Stimulated activated CD4-positive, alpha-beta T cell treated with anti-CD3 and anti-CD28 coated beads, Interleukin-12 subunit alpha, Interleukin-12 subunit beta, amount 100 ng/mL, for 4 hours (primary cell): ENCODE data around the gene GPR158.

Experiments used
- DNase-seq: peaks from one replicate; pipeline ENCODE4 v3.0.0-alpha.2; 2020

GPR158 gene

DNA sequence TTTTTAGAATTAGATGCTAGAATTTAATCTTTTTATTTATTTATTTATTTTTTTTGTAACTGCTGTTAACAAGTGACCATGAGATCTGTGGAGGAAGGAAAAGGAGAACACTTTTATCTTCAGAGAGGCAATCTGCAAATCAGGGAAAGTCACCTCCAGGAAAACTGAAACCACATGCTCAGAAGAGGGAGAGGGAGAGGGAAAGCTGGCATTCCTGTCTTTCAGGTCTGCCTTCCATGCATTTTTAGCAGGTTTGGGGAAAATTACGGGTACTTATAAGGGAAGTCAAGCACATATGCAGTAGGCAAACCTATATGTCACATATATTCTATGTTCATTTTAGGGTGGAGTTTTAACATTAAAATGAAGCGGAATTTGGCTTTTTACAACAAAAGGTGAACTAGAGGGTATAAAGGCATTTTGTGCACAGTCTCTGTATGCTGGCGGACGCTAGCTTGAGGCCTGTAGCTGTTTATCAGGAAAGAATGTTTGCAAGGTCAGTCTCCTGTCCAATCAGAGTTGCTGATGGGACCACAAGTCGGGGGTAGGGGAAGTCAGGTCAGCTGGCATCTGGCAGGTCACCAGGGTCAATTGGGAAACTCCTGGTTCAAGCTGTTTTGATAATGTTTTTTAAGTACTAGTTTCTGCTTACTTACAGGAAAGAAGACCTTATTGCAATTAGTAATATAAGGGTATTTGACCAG is 333.5 kb downstream of the GPR158 start:
- DNase-seq = no peak

- no peak for DNase-seq
These were observed 334.4 kb downstream of the GPR158 start for GRCh38 chr10:25509151-25509550.

DNA sequence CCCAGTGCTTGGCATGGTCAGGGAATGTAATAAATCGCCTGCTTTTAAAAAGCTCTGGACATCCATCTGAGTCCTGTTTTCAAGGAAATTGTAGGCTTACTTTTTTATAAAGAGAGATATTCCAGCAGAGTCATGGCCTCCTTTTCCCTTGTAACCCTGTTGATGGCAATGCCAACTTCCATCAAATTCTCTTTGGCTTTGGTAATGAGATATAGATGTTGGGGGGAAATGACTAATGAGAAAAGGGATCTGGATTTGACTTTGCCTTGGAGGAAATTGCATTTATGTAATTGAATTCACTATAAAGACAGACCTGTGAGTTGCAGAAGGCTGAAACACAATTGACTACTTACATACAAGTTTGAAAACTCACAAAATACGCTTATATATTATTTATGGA is 347.5 kb downstream of the GPR158 start:
- DNase-seq = no peak

- no peak for DNase-seq
These were observed 348.3 kb downstream of the GPR158 start for GRCh38 chr10:25522946-25523608.

DNA sequence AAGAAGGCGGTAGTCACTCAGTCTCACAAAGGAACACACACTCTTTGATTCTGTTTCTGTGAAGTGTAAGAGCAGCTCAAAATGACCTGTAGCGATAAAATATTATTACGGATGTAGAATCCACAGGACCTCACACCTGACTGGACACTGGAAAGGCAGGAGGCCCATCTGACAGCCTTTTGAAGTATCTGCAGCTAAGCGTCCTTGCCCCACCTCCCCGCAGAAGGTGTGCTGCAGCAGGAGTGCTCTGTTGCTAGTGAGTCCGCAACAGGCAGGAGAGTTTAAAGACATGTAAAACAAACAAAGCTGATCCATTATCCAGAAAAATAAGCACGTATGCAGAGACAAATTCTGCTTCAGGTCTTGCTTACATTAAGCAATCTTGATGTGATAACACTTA is 355.5 kb downstream of the GPR158 start:
- no peak for DNase-seq

GRCh38 chr10:25531457-25532061 is 356.8 kb downstream of the GPR158 start:
- DNase-seq = no peak

DNA sequence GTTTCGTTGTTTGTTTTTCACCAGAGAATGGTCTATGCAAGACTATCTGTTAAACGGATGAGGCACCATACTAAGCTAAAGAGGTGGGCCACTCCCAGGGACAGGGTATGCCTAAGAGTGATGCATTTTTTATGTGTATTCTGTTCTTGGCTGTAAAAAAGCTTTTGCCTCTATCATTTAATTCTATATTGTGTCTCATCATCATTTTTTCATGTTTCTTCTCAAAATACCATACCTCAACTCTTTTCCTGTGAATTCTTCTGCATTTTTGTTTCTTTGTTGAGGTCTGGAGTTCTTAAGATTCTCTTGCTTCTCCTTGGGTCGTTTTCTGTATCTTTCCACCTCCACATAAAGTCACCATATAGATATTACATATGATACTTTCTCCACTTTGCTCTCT is 357.4 kb downstream of the GPR158 start:
- DNase-seq = no peak

DNA sequence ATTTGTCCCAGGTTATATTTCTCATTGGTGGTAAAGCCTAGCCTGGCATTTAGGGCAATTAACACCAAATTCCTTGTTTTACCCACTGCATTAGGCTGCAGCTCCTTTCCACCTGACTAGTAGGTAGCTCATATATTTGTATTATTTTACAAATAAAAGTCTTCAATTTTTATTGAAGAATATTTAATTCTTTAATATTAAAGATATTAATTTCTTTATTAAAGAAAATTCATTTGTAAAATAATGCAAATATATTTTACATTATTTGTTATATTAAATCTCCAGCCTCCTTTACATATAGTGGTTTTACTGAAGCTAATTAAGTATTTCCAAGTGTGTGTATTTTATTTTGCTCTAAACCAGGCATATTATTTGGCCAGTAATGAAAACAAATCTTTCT is 361.2 kb downstream of the GPR158 start:
- no peak for DNase-seq

DNA sequence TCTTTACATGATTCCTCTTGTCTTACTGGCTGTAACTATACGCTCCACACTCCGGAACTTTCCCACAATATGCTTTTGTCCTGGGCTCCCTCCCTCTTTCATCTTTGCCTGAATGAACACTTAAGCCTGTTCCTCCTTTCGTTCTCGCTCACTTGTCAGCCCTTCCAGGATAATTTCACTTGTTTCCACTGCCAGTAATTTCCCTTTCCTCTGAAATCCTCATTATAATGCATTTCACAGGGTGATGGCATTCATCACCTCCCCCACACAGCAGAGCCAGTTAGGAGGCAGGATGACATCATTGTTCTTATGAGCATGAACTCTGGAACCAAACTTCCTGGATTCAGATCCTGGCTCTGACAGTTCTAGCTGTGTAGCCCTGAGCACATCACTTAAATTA is 372.6 kb downstream of the GPR158 start:
- DNase-seq = no peak

- DNase-seq = no peak
These were observed 377.6 kb downstream of the GPR158 start for GRCh38 chr10:25552283-25552919.

DNA sequence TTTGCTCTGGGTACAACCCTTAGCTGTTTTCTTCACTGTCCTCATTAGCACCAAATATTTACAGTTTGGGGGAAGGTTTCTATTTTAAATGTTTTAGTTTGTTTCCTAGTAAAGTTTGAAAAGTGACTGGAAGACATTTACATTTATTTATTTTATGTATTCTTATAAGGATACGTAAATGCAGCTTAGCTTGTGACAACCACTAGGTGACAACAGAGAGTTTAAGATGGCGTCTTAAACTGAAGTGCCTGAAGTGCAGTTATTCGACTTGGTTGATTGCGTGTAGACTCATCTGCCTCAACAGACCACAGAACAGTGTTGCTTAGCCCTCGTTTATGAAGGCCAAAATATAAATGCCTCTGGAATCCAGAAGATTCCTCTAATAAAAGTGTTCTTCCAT is 381.1 kb downstream of the GPR158 start:
- no peak for DNase-seq

DNA sequence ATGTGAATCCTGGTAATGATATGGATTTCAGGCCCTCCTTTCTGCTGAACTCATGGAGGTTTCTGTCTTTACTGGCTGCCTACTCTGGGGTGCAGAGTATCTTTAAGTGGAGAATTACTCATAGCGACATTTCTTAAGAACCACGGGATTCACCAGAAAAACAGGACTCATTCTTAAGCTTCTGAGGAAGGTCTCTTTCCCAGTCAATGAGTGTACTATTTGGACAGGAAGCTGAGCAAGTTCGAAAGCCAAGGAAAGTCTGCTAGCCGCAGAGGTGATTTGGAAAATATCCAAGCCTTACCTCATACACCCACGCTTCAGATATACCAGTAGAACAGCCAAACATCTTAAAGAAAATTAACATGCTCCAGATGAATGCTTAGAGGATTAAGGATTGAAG is 381.7 kb downstream of the GPR158 start:
- DNase-seq = no peak

GRCh38 chr10:25557136-25557535 is 382.3 kb downstream of the GPR158 start:
- DNase-seq = no peak

DNA sequence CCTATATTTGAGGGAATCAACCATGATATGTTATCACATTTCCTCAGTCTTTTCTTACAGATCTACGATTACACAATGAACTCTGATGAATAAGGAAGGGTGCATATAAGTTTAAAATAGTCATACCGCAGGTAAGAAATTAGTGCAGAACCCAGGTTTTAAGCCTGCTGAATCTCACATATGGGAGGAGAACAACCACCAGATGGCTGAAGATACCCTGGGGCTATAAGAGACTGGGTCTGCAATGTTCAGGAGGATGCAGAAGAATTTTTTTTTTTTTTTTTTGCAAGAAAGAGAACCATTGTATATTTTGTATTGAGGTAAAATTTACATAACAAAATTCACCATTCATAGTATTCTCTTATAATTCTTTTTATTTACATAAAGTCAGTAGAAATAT is 387.0 kb downstream of the GPR158 start:
- no peak for DNase-seq

GRCh38 chr10:25562547-25562946 is 387.7 kb downstream of the GPR158 start:
- DNase-seq = no peak

- DNase-seq = no peak
These were observed 389.6 kb downstream of the GPR158 start for GRCh38 chr10:25564351-25564750.

- DNase-seq = no peak
These were observed 390.8 kb downstream of the GPR158 start for GRCh38 chr10:25565570-25565969.

- DNase-seq = no peak
These were observed 398.5 kb downstream of the GPR158 start for GRCh38 chr10:25573316-25573715.

- no peak for DNase-seq
These were observed 400.5 kb downstream of the GPR158 start for GRCh38 chr10:25575343-25575742.

DNA sequence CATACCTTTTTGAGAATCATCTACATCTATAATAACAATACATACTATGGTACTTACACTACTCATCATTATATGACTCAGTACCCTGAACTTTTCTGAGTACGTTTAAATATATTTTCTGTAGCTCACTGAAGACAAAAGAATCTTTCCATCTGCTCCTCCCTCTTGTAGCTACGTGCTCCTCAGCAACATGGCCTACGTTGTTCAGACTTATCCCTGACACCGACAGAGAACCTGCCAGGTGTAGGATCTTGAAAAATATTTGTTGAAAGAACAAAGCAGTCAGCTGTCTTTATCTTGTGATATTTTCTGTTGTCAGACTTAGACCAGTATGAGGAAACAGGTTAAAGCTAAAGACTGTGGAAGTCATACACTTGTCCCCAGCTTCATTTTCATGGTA is 403.3 kb downstream of the GPR158 start:
- no peak for DNase-seq

DNA sequence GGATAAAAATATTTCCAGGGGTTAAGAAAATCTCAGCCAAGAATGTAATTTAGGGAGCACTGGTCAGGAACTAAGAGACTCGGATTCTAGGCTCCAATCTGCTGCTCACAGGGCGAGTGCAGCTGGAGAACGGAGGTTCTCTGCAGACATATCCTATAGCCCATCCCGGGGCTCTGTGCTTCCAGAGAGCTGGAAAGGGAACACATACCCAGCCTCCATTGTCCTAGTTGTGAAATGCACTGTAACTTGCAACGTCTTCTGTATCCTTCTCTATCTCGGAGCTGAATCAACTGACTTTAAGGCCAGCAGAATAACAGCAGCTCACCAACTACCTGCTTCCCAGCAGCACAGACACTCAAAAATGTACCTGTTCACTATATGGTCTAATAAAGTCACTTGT is 408.2 kb downstream of the GPR158 start:
- DNase-seq = no peak

GRCh38 chr10:25600651-25601050 is 425.9 kb downstream of the GPR158 start:
- DNase-seq = no peak

DNA sequence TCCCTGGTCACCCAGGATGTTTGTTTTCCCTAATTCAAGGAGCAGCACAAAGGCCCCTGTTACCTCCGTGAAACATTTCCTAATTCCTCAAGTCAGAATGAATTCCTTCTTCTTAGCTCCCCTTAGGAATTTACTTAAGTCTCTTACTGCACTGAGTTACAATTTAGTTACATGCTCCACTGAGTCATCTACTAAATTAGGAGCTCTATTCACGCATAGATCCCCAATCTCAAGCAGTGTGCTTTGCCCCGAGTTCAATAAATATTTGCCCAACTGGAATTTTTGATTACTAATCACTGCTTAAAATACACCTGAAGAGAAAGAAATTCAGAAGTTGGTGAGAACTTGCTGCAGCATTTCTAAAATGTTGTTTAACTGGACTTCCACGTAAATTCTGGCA is 429.8 kb downstream of the GPR158 start:
- no peak for DNase-seq

- no peak for DNase-seq
These were observed 439.9 kb downstream of the GPR158 start for GRCh38 chr10:25614652-25615051.
